DMS79 treated with DMSO at 0.1 percent for 48 hours (cell line): ENCODE data around the gene RNU6-9.

Experiments used
- DNase-seq: peaks from one replicate; lab custom pipeline; 2025; lab: John Stamatoyannopoulos, UW

RNU6-9 gene

GRCh38 chr19:919199-920050 is 26.1 kb downstream of the RNU6-9 start:
- peak; percentile 30 for DNase-seq

GRCh38 chr19:920051-920864 is 27.0 kb downstream of the RNU6-9 start:
- peak; percentile 33 for DNase-seq

GRCh38 chr19:924553-925086 is 31.3 kb downstream of the RNU6-9 start:
- DNase-seq, result no peak

- DNase-seq, result no peak
Measured at GRCh38 chr19:925087-925525, 31.8 kb downstream of the RNU6-9 start.

- peak; percentile 72 for DNase-seq
Measured at GRCh38 chr19:925526-926322, 32.4 kb downstream of the RNU6-9 start, which contains the start of gene ARID3A. ARID3A (plus strand) TSS chr19:926035; CDS start chr19:929529, 3,494 bp downstream.

GRCh38 chr19:926323-926588 is 33.0 kb downstream of the RNU6-9 start:
- DNase-seq, result no peak

- DNase-seq, result no peak
Measured at GRCh38 chr19:926589-927350, 33.5 kb downstream of the RNU6-9 start.

GRCh38 chr19:927351-927779 is 34.1 kb downstream of the RNU6-9 start:
- no peak for DNase-seq

GRCh38 chr19:927780-928401 is 34.6 kb downstream of the RNU6-9 start:
- no peak for DNase-seq

GRCh38 chr19:928471-929202 is 35.4 kb downstream of the RNU6-9 start:
- DNase-seq, result no peak

GRCh38 chr19:929203-929890 is 36.1 kb downstream of the RNU6-9 start:
- no peak for DNase-seq

GRCh38 chr19:929891-930258 is 36.6 kb downstream of the RNU6-9 start:
- DNase-seq, result no peak

GRCh38 chr19:931860-932647 is 38.8 kb downstream of the RNU6-9 start:
- no peak for DNase-seq

- DNase-seq, result no peak
Measured at GRCh38 chr19:932648-933552, 39.6 kb downstream of the RNU6-9 start.

GRCh38 chr19:933553-933882 is 40.2 kb downstream of the RNU6-9 start:
- no peak for DNase-seq

GRCh38 chr19:934197-934840 is 41.0 kb downstream of the RNU6-9 start:
- no peak for DNase-seq

GRCh38 chr19:934865-935479 is 41.7 kb downstream of the RNU6-9 start:
- DNase-seq, result no peak
